Left kidney (tissue), 2 donors: ENCODE data around the gene RIPOR3. TPM values are rescaled to one million over a fixed set of nuclear protein-coding genes. Genes with fewer than 3 reads are reported as not detected.
"Not testable (repeated sequence)": the region's sequence is repeated elsewhere in the genome, so short reads cannot be mapped to it uniquely, and the experiment has no call there.

Experiments
- DNase-seq: peaks from one replicate; pipeline ENCODE4 v3.0.0-alpha.2; 2013
- polyA plus RNA-seq: library from polyadenylated mRNA; unstranded; fragments of 120-200 nt; gene quantifications from one replicate; pipeline ENCODE4 v1.2.1, GENCODE V29; 2013; ENCODE audit not compliant: insufficient read length

RIPOR3 gene
- polyA plus RNA-seq, 1 donor: 8.0 TPM

GRCh38 chr20:50574586-50574985, 116.8 kb downstream of the RIPOR3 start:
- DNase-seq: no peak

- DNase-seq: no peak
Measured at GRCh38 chr20:50574108-50574507, 117.2 kb downstream of the RIPOR3 start.

- DNase-seq: no peak
Measured at GRCh38 chr20:50572938-50573777, 118.2 kb downstream of the RIPOR3 start.

GRCh38 chr20:50571466-50571865, 119.9 kb downstream of the RIPOR3 start:
- DNase-seq: no peak

- DNase-seq: no peak
Measured at GRCh38 chr20:50569864-50570836, 121.2 kb downstream of the RIPOR3 start.

DNA sequence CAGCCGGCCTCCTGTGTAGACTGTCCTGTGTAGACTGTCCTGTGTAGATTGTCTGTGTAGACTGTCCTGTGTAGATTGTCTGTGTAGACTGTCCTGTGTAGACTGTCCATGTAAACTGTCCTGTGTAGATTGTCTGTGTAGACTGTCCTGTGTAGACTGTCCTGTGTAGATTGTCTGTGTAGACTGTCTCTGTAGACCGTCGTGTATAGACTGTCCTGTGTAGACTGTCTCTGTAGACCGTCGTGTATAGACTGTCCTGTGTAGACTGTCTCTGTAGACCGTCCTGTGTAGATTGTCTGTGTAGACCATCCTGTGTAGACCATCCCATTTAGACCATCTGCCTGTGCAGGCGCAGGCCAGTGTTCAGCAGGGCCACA, 121.9 kb downstream of the RIPOR3 start:
- DNase-seq: not testable (repeated sequence)

GRCh38 chr20:50568549-50568942, 122.8 kb downstream of the RIPOR3 start:
- DNase-seq: no peak

- DNase-seq: no peak
Measured at GRCh38 chr20:50567860-50568548, 123.3 kb downstream of the RIPOR3 start.

GRCh38 chr20:50565871-50566270, 125.5 kb downstream of the RIPOR3 start:
- no peak for DNase-seq

DNA sequence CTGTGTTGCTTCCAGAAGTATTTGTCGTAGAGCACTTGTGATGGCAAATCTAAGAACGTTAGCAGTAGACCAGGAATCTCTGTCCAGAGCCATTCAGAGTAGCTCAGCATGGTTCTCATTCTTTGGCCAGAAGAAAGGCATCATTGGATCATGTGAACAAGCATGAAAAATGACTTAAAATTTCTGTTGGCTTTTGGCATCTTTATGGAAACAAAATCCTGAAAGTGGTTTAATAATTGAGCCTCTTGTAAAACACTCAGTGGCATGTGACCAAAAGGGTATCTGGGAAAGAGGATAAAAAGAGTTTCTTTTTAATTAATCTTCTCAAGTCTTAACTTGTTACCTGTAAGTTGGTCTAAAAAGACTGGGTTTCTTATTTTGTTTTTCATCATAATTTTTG, 126.0 kb downstream of the RIPOR3 start:
- no peak for DNase-seq

- no peak for DNase-seq
Measured at GRCh38 chr20:50563133-50563944, 128.0 kb downstream of the RIPOR3 start.

- no peak for DNase-seq
Measured at GRCh38 chr20:50562262-50562701, 129.1 kb downstream of the RIPOR3 start.

- DNase-seq: no peak
Measured at GRCh38 chr20:50561379-50562078, 129.8 kb downstream of the RIPOR3 start.

- DNase-seq: no peak
Measured at GRCh38 chr20:50560867-50561266, 130.5 kb downstream of the RIPOR3 start.

DNA sequence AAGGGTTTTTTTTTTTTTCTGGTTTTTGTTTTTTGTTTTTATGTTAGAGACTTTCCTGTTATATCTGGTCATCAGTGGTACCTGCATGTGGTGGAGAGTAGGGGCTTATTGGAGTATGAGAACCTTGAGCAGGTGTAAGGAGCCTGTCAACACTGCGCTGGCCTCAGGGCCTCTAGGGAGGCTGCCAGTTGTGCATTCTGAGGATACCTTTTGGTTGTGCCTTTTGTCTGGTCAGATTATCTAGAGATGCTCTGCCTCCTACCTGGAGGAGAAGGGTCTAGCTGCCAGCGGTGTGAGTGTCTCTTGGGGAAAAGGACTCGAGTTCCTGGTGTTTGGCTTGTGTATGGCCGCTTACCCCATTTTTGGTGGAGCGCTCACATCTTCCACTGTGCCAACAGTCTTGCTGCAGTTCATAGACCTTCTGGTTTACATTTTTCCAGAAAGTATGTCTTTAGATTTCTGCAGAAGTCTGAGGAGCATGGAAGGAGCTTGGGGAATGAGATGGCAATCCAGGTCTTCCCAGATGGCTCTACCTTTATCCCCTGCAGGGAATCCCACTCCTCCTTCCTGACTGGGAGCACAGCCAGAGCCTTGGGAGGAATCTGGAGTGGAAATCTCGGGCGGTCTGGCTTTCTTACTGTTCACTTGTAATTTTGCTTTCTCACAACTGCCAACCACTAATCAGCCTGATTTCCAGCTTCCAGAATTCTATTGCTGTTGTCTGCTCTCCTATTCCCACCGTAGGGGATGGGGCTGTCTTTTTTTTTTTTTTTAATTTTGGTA, 131.3 kb downstream of the RIPOR3 start:
- DNase-seq: no peak

- DNase-seq: no peak
Measured at GRCh38 chr20:50559149-50559548, 132.2 kb downstream of the RIPOR3 start.

DNA sequence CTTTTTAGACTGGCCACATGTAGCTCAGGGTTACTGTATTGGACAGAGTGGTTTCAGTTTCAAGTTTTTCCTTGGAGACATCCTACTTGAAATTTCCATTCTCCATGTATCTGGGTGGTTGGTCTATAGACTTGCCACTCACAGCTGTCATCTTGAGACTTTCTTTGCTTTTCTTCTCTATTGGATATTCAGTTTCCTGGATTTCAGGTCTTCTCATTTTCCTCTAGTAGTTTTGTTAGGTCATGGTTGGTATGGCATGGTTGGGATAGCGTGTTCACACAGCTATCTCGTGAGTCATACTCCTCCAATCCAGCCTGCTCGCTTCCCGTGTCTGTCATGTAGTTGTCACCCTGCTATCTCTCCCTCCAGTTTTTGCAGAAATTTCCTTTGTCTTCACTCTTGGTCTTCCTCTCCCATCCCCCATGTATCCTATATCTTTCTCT, 132.8 kb downstream of the RIPOR3 start:
- no peak for DNase-seq

DNA sequence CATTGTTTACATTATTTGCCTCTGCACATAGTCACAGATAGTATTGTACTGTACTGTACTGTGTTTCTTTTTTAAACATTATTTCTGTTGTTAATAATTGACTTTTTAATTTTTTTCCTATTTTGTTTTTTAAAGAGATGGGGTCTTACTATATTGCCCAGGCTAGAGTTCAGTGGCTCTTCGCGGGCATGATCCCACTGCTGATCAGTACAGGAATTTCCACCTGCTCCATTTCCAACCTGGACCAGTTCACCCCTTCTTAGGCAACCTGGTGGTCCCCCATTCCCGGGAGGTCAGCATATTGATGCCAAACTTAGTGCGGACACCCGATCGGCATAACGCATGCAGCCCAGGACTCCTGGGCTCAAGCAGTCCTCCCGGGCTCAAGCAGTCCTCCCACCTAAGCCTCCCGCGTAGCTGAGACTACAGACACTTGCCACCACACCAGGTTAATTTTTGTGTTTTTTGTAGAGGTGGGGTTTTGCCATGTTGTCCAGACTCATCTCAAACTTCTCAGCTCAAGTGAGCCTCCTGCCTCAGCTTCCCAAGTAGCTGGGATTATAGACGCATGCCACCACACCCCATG, 133.7 kb downstream of the RIPOR3 start:
- DNase-seq: no peak

- DNase-seq: no peak
Measured at GRCh38 chr20:50555662-50556061, 135.7 kb downstream of the RIPOR3 start.
